Activated T-helper 17 cell treated with anti-CD3 and anti-CD28 coated beads, Interleukin-2, amount 50 U/mL, for 72 hours (primary cell): ENCODE results near the gene ALDH16A1. TPM values are rescaled to one million over a fixed set of nuclear protein-coding genes. Genes with fewer than 3 reads are reported as not detected.

Experiments used
- ATAC-seq: fragments of 150-1000 bp; cut with Tn5 transposase; replicated peaks from 2 replicates; pipeline ENCODE4 v1.10.0; 2021; ENCODE audit warnings: mild to moderate bottlenecking, moderate library complexity
- H3K27ac Mint-ChIP-seq: one replicate; pipeline ENCODE4 v1.8.0; 2022; ENCODE audit warnings: mixed read lengths
- H3K27me3 Mint-ChIP-seq: one replicate; pipeline ENCODE4 v1.8.0; 2022; ENCODE audit warnings: mixed read lengths
- H3K36me3 Mint-ChIP-seq: one replicate; pipeline ENCODE4 v1.8.0; 2022; ENCODE audit warnings: low read depth, mild to moderate bottlenecking, mixed read lengths
- H3K4me1 Mint-ChIP-seq: one replicate; pipeline ENCODE4 v1.8.0; 2022; ENCODE audit warnings: mixed read lengths
- H3K4me3 Mint-ChIP-seq: one replicate; pipeline ENCODE4 v1.8.0; 2022; ENCODE audit warnings: mild to moderate bottlenecking, mixed read lengths
- H3K9me3 Mint-ChIP-seq: one replicate; pipeline ENCODE4 v1.8.0; 2022; ENCODE audit warnings: mixed read lengths
- total RNA-seq, 2 donors: library from RNA; stranded (reverse); gene quantifications; one replicate each; pipeline ENCODE4 v1.2.3, GENCODE V29; 2022

Gene ALDH16A1
- total RNA-seq, 2 donors from 2014 or later = 15.5 to 39.1 TPM

DNA sequence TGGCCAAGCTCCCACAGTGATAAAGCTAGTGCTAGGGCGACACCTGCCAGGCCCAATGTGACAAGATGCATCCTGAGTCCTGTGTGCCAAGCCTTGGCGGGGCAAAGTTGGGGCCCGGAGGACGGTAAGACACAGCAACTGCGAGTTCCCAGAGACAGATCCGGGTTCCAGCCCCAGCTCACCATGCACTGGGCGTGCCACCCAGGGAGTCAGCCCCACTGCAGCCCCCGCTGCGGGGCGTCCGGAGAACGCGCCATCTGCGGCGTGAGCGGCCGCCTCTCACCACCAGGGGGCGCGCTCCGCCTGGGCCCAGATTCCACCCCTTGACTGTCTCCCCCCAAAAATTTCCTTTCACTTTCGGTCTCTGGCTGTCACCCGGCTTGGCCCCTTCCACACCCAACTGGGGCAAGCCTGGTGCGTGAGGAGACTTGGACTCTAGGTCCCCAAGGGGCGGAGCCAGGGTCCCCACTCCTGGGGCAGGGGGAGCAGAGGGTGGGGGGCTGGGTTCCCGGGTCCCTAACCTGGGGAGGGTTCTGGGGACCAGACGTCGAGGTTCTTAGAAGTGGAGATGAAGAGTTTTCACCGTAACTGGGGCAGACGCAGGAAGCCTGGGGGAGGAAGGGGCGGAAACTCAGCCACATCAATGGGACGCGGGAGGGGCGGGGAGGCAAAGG, 21.0 kb downstream of the ALDH16A1 start, which contains the start of gene FLT3LG:
TSS of gene FLT3LG (plus strand) at position 348 of the 674 bp plus-strand sequence. CDS start 425 bp downstream, outside the sequence.
- H3K4me1 Mint-ChIP-seq = peaks cover 15% of the 10 kb centered on the region

DNA sequence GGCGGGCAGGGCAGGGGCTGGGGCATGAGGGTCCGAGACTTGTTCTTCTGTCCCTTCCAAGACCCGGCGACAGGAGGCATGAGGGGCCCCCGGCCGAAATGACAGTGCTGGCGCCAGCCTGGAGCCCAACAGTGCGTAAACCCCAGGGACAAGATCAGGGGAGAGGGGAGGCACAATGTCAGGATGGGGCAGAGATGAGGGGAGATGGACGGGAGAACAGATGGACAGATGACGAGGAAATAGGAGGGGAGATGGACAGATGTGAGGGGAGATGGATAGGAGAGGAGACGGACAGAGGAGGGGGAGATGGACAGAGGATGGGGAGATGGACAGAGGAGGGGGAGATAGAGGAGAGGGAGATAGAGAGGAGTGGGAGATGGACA, 21.5 kb downstream of the ALDH16A1 start:
- H3K36me3 Mint-ChIP-seq = peaks cover 42% of the 10 kb centered on the region
- peaks cover 14% of the 10 kb centered on the region for H3K4me1 Mint-ChIP-seq
- H3K27me3 Mint-ChIP-seq = no peaks in the 10 kb centered on the region
- ATAC-seq = no peak
- no peaks in the 10 kb centered on the region for H3K9me3 Mint-ChIP-seq
- H3K4me3 Mint-ChIP-seq = peak overlapping the region; percentile 98
- peak overlapping the region; percentile 95 for H3K27ac Mint-ChIP-seq

More for the DNA sequence above, 21.0 kb downstream of the ALDH16A1 start, which contains the start of gene FLT3LG:
- no peaks in the 10 kb centered on the region for H3K9me3 Mint-ChIP-seq
- peak; percentile 52 for ATAC-seq
- no peaks in the 10 kb centered on the region for H3K27me3 Mint-ChIP-seq
- peak within 1 kb of the TSS; percentile 95 for H3K27ac Mint-ChIP-seq
- peaks cover 40% of the 10 kb centered on the region for H3K36me3 Mint-ChIP-seq
- peak within 1 kb of the TSS; percentile 98 for H3K4me3 Mint-ChIP-seq

GRCh38 chr19:49475191-49475917, 22.3 kb downstream of the ALDH16A1 start:
- peaks cover 50% of the 10 kb centered on the region for H3K36me3 Mint-ChIP-seq
- H3K27ac Mint-ChIP-seq = peak overlapping the region; percentile 95
- H3K4me1 Mint-ChIP-seq = peaks cover 14% of the 10 kb centered on the region

GRCh38 chr19:49475995-49476880, 23.2 kb downstream of the ALDH16A1 start:
- peaks cover 59% of the 10 kb centered on the region for H3K36me3 Mint-ChIP-seq
- H3K9me3 Mint-ChIP-seq = no peaks in the 10 kb centered on the region
- no peaks in the 10 kb centered on the region for H3K27me3 Mint-ChIP-seq
- peak; percentile 76 for ATAC-seq
- peaks cover 14% of the 10 kb centered on the region for H3K4me1 Mint-ChIP-seq
- peak overlapping the region; percentile 98 for H3K4me3 Mint-ChIP-seq
- peak overlapping the region; percentile 95 for H3K27ac Mint-ChIP-seq

More at GRCh38 chr19:49475191-49475917, 22.3 kb downstream of the ALDH16A1 start:
- Mint-ChIP-seq H3K9me3 (no peaks in the 10 kb centered on the region), H3K4me3 (peak overlapping the region; percentile 98), H3K27me3 (no peaks in the 10 kb centered on the region)
- no peak for ATAC-seq

GRCh38 chr19:49479975-49480628, 27.1 kb downstream of the ALDH16A1 start:
- H3K4me3 Mint-ChIP-seq = no peak overlapping the region
- ATAC-seq = no peak
- peaks cover 90% of the 10 kb centered on the region for H3K36me3 Mint-ChIP-seq
- H3K27me3 Mint-ChIP-seq = no peaks in the 10 kb centered on the region
- H3K4me1 Mint-ChIP-seq = peaks cover 11% of the 10 kb centered on the region
- no peaks in the 10 kb centered on the region for H3K9me3 Mint-ChIP-seq
- H3K27ac Mint-ChIP-seq = no peak overlapping the region

- Mint-ChIP-seq H3K27me3 (no peaks in the 10 kb centered on the region), H3K4me1 (peaks cover 4% of the 10 kb centered on the region), H3K9me3 (no peaks in the 10 kb centered on the region), H3K4me3 (no peak overlapping the region), H3K36me3 (peaks cover 89% of the 10 kb centered on the region), H3K27ac (peak overlapping the region; percentile 51)
- ATAC-seq = no peak
Observed at GRCh38 chr19:49481020-49481683, 28.1 kb downstream of the ALDH16A1 start.

- peaks cover 3% of the 10 kb centered on the region for H3K4me1 Mint-ChIP-seq
- ATAC-seq = no peak
- H3K4me3 Mint-ChIP-seq = peak overlapping the region; percentile 98
- no peaks in the 10 kb centered on the region for H3K9me3 Mint-ChIP-seq
- H3K27ac Mint-ChIP-seq = peak overlapping the region; percentile 89
- H3K36me3 Mint-ChIP-seq = peaks cover 93% of the 10 kb centered on the region
- no peaks in the 10 kb centered on the region for H3K27me3 Mint-ChIP-seq
Observed at GRCh38 chr19:49486232-49486631, 33.2 kb downstream of the ALDH16A1 start.

DNA sequence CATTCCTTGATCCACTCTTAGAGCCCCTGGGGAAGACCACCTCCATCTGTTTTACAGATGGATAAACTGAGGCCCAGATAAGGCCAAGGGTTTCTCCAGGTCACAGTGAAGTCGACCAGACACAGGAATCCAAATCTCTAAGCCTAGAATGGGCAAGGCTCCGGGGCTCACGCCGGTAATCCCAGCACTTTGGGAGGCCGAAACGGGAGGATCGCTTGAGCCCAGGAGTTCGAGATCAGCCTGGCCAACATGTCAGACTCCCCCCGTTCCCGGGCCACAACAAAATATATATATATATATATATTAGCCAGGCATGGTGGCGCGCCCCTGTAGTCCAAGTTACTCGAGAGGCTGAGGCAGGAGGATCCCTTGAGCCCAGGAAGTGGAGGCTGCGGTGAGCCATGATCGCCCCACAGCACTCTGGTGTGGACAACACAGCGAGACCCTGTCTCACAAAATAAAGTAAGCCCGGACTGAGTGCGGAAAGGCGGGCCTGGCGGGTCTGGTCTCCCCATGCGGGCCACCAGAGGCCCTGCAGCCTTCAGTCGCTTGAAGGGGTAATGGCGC, 33.8 kb downstream of the ALDH16A1 start:
- H3K27ac Mint-ChIP-seq = peak overlapping the region; percentile 99
- no peaks in the 10 kb centered on the region for H3K9me3 Mint-ChIP-seq
- H3K27me3 Mint-ChIP-seq = no peaks in the 10 kb centered on the region
- H3K4me3 Mint-ChIP-seq = peak overlapping the region; percentile 98
- no peak for ATAC-seq
- peaks cover 3% of the 10 kb centered on the region for H3K4me1 Mint-ChIP-seq
- H3K36me3 Mint-ChIP-seq = peaks cover 93% of the 10 kb centered on the region

DNA sequence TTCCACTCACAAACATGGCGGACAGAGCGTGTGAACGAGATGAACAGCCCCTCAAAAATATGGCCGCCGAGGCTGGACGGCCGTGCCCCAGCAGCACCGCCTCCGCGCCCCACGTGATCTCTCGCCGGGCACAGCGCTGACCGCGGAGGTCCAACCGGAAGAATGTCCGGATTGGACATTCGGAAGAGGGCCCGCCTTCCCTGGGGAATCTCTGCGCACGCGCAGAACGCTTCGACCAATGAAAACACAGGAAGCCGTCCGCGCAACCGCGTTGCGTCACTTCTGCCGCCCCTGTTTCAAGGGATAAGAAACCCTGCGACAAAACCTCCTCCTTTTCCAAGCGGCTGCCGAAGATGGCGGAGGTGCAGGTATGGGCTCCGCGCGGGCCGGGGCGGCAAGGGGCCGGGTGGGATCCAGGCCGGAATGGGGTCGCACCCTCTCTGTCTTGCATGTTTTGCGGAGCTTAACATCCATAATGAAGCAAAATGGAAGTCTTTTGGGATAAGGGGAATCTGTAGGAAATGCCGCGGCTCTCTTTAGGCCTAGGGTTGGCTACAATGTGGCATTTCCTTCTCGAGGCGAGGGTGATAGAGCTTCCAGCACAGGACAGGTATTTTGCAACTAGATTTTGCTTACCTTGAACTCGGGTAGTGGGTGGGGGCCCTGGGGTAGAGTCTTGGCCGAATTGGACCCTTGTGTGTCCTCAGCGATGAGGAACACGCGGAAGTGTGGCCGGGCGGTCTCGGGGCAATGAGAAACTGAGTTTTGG, 34.4 kb downstream of the ALDH16A1 start, which contains the start of gene RPL13A:
TSS of gene RPL13A (plus strand) at position 332 of the 769 bp plus-strand sequence. CDS start at position 354, 22 bp downstream.
- Mint-ChIP-seq H3K27ac (peak within 1 kb of the TSS; percentile 99), H3K4me1 (peaks cover 3% of the 10 kb centered on the region), H3K9me3 (no peaks in the 10 kb centered on the region), H3K27me3 (no peaks in the 10 kb centered on the region), H3K4me3 (peak within 1 kb of the TSS; percentile 98), H3K36me3 (peaks cover 93% of the 10 kb centered on the region)
- ATAC-seq = peak; percentile 94

- Mint-ChIP-seq H3K9me3 (no peaks in the 10 kb centered on the region), H3K27ac (peak overlapping the region; percentile 99), H3K27me3 (no peaks in the 10 kb centered on the region), H3K4me3 (peak overlapping the region; percentile 98), H3K36me3 (peaks cover 93% of the 10 kb centered on the region), H3K4me1 (peaks cover 3% of the 10 kb centered on the region)
- no peak for ATAC-seq
Observed at GRCh38 chr19:49488046-49488862, 35.2 kb downstream of the ALDH16A1 start.

- Mint-ChIP-seq H3K4me1 (peaks cover 3% of the 10 kb centered on the region), H3K9me3 (no peaks in the 10 kb centered on the region), H3K27me3 (no peaks in the 10 kb centered on the region), H3K36me3 (peaks cover 86% of the 10 kb centered on the region), H3K27ac (peak overlapping the region; percentile 99), H3K4me3 (peak overlapping the region; percentile 98)
- ATAC-seq = no peak
Observed at GRCh38 chr19:49488863-49489537, 36.0 kb downstream of the ALDH16A1 start.
